ENCODE results near the gene FAM168A.
"Not testable (repeated sequence)": the region's sequence is repeated elsewhere in the genome, so short reads cannot be mapped to it uniquely, and the experiment has no call there.

Gene FAM168A

DNA sequence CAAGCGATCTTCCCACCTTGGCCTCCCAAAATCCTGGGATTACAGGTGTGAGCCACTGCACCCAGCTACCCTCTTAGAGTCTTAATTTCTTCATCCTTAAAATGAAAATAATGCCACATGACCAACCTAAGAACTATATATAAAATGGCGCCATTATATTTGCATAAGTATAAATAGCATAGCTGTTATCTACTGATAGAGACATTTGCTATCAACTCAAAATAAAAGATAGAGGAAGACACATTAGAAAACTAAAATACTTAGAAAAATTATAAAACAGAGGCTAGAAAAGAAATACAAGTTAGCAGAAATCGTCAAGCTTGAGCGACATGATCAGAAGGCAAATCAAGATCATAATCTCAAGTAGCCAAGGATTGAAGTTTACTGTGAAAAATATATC is 6.2 kb downstream of the FAM168A start:
- DNase-seq: no peak

GRCh38 chr11:73590991-73591390 is 6.9 kb downstream of the FAM168A start:
- no peak for DNase-seq

GRCh38 chr11:73586791-73587190 is 11.1 kb downstream of the FAM168A start:
- DNase-seq: no peak

DNA sequence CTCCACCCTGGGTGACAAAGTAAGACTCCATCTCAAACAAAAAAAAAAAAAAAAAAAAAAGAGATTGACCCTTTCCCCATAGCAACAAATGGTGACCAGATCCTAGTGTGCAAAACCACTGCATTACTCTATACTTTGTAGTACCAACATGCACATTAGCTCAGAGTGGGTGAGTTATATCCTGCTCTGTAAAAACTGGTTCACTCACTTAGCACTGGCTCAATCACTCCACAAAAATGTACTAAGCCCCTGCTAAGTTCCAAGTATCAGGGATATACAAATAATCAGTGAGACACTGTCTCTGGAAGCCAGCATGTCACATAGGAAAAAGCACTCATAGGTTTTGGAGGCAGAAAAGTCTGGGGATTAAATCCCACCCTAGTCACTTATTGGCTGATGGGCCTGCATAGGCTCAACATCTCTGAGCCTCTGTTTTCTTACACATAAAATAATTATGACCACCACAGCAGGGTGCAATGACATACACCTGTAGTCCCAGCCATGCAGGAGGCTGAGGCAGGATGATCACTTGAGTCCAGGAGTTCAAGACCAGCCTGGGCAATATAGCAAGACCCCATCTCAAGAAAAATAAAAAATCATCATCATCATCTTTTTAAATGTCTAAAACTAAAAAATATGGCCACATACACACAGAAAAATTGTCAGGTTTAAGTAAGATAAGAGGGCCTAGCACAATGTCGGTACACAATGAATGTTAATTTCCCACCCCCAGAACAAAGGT is 11.9 kb downstream of the FAM168A start:
- no peak for DNase-seq

DNA sequence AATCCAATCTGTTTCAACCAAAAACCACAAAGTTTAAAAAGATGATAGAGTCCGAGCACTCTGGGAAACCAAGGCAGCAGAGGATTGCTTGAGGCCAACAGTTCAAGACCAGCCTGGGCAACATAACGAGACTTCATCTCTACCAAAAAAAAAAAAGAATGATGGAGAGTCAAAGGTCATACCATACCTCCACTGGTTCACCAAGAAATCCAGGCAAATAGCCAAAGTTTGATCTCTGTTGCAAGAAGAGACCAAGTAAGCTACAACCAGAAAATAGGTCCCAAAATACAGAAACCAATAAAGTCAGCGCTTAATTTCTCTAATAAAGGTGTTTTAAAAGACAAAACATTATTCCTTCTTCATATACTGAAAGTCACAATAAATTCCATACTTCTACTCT is 13.1 kb downstream of the FAM168A start:
- no peak for DNase-seq

- DNase-seq: no peak
These were observed 15.3 kb downstream of the FAM168A start for GRCh38 chr11:73582653-73583052.

- not testable (repeated sequence) for DNase-seq
These were observed 17.2 kb downstream of the FAM168A start for GRCh38 chr11:73580749-73581148.

DNA sequence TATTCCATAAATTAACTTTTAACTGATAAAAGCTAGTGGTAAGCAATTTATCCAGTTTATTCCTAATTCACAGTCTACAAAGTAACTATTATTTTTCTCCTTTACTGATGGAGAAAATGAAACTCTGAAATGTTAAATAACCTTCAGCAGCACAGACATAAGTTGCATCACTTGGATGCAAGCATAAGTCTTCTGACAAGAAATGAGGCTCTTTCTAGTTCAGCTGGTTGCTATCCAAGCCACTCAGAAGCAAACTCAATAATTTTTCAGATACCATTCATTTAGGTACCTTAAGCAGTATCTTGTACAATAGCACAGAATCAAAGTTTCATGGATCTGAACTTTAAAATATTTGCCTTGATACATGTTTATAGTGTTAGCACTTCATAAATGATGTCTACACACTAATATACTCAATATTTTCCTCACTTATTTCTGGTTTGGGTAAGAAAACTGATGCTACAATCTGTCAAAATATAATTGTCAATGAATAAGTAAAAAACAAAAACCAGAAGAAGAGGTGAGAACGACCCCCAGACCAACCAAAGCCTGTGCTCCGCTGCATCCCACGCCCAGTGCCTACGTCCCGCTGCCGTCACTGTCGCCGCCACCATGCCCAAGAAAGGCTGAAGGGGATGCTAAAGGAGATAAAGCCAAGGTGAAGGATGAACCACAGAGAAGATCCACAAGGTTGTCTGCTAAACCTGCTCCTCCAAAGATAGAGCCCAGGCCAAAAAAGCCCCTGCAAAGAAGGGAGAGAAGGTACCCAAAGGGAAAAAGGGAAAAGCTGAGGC is 18.1 kb downstream of the FAM168A start:
- no peak for DNase-seq

GRCh38 chr11:73578592-73579185 is 19.2 kb downstream of the FAM168A start:
- no peak for DNase-seq

DNA sequence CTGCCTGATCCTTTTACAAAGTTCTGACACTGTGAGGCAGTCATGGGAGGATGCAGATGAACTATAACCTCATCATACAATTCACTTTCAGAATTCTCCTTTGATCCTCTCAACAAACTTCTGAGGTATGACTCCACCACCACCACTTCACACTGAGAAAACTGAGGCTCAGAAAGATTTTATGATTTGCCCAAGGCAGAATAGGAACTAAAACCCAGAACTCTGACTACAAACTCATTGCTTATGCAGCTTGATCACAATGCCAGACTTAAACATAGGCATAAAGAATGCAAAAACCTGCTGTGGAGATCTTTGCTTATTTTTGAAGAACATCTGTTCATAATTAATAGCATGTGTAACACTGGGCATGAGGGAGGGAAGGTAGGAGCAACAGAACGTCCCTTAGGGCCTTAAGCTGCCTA is 20.4 kb downstream of the FAM168A start:
- no peak for DNase-seq

GRCh38 chr11:73576185-73576614 is 21.7 kb downstream of the FAM168A start:
- no peak for DNase-seq

DNA sequence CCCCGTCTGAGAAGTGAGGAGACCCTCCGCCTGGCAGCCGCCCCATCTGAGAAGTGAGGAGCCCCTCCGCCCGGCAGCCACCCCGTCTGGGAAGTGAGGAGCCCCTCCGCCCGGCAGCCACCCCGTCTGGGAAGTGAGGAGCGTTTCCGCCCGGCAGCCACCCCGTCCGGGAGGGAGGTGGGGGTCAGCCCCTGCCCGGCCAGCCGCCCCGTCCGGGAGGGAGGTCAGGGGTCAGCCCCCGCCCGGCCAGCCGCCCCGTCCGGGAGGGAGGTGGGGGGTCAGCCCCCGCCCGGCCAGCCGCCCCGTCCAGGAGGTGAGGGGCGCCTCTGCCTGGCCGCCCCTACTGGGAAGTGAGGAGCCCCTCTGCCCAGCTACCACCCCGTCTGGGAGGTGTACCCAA is 25.9 kb downstream of the FAM168A start:
- DNase-seq: not testable (repeated sequence)

- DNase-seq: no peak
These were observed 27.3 kb downstream of the FAM168A start for GRCh38 chr11:73570415-73571114.

GRCh38 chr11:73566977-73567755 is 30.7 kb downstream of the FAM168A start:
- DNase-seq: no peak

- no peak for DNase-seq
These were observed 31.5 kb downstream of the FAM168A start for GRCh38 chr11:73566422-73566821.

- no peak for DNase-seq
These were observed 32.1 kb downstream of the FAM168A start for GRCh38 chr11:73565804-73566203.

DNA sequence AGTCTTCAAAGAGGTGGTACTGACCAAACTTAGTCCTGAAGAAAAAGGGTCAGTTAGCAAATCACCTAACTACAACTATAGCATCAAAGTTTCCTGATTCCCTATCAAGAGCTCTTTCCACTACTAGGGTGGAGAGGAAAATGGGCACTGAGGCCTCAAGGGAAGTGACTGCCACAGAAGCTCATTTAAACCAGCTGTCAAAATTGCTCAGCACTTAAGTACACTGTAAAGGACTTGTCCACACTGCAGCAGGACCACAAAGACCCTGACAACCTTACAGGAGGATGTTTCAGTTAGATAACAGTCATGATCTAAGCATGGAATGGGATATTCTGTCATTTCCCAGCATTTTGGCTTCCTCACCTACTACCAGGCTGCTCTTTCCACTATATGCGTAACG is 33.0 kb downstream of the FAM168A start:
- DNase-seq: no peak

DNA sequence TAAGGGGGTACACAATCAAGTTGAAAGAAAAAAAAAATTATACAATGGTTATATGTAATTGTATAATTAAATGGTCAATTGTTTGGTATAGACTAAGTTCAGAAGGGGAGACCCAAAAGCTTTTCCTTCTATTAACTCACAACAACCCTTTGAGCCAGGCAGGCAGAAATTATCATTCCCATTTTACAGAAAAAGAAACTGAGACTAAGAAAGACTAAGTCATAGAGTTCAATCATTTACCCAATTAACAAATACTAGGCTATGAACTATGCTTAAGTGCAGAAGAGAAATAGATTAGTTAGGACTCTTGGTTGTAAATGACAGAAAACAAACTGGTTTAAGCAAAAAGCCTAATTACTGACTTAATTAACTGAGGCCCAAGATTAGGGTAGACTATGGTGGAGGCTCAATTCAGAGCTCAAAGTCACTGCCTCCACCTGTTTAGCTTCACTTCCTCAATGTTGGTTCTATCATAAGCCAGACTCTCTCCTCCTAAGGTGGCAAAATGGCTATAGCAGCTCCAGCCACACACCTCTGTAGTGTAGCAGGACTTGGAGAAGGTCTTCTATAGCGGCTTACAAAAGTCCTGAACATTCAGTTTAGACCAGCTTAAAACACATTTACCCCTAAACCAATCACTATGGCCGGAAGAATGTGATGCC is 34.2 kb downstream of the FAM168A start:
- DNase-seq: no peak

DNA sequence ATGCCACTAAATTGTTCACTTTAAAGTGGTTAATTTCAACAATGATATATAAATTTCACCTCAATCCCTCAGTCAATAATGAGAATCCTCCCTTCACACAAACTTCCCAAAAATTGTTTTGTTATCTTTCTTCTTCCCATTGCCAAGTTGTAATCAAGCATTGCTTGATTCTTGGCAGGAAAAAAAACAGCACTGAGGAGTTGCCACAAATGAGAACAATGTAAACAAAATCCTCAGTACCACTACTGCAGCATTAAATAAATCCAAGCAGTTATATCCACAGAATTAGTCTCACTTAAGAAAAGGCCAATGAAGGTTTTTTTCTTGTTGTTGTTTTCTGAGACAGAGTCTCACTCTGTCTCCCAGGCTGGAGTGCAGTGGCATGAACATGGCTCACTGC is 38.2 kb downstream of the FAM168A start:
- DNase-seq: no peak

DNA sequence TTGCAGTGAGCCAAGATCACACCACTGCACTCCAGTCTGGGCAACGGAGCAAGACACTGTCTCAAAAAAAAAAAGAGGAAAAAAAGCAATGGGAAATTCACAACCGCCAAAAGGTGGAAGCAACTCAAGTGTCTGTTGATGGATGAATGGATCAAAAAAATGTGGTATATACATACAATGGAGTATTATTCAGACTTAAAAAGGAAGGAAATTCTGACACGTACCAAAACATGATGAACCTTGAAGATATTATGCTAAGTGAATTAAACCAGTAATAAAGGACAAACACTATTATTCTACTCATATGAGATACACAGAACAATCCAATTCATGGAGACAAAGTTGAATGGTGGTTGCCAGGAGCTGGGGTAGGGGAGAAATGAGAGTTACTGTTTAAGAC is 40.9 kb downstream of the FAM168A start:
- DNase-seq: no peak

DNA sequence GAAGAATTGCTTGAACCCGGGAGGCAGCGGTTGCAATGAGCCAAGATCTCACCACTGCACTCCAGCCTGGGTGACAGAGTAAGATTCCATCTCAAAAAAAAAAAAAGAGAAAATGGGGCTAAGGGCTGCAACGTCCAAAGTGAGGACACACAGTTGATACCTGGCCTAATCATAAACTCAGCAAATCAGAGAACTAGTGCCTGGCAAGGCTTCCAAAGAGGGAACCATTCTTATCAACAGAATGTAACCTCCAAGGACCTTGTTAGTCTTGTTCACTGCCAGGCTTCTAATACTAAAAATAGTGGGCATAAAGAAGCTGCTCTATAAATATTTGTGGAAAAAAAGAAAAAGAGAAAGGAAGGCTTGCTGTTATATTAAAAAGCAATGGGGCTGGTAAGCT is 42.3 kb downstream of the FAM168A start:
- DNase-seq: no peak
